Upper lobe of left lung (tissue), 4 donors: ENCODE data around the gene SEMA6A.

Experiments
- CTCF ChIP-seq, 6 experiments: fragments of 450-650 bp in 4 of 6; fragments of 200-600 bp in 2 of 6; sonication (generic) in 2 of 6; IDR thresholded peaks; one replicate each; pipeline ENCODE4 v1.5.1; 2016 to 2019; ENCODE audit warnings: antibody characterized with exemption in 6 of 6
- EP300 ChIP-seq, 4 donors: sonication (generic); formaldehyde crosslinking; IDR thresholded peaks; one replicate each; pipeline ENCODE4 v1.5.1; 2017; ENCODE audit warnings: antibody characterized with exemption in 4 of 4, control low read depth in 2 of 4
- POLR2A ChIP-seq, 4 donors: fragments of 450-650 bp; IDR thresholded peaks; one replicate each; pipeline ENCODE4 v1.5.1; 2016 to 2017; ENCODE audit warnings: antibody characterized with exemption in 4 of 4, mild to moderate bottlenecking in 2 of 4
- POLR2AphosphoS5 ChIP-seq, 2 donors: sonication (generic); formaldehyde crosslinking; IDR thresholded peaks; one replicate each; pipeline ENCODE4 v1.5.1; 2017; ENCODE audit warnings: antibody characterized with exemption in 2 of 2

DNA sequence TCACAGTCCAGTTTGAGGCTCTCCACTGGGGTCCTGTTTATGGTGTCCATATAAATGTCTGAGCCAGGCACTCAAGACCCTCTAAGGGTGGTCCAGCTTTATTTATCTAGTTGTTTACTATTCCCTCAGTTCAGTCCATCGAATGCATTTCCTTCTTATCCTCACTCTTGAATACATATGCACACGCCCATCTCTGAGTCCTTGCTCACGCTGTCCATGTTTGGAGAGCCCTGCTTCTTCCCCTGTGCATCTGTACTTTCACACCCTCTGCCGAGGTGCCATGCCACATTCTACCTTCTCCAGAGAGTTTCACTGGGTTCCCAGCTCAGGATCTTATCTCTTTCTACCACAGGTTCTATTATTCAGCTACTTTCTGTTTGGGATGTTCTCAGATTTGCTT lies 30.2 kb upstream of the SEMA6A start:
- TF ChIP-seq POLR2AphosphoS5 (IDR thresholded peaks at IDR 0.05) (no peak), CTCF (IDR thresholded peaks at IDR 0.05) (no peak), EP300 (IDR thresholded peaks at IDR 0.05) (no peak), POLR2A (IDR thresholded peaks at IDR 0.05) (no peak)
